ENCODE data around the gene SORCS2.

Gene SORCS2

GRCh38 chr4:7251321-7251720 lies 59.0 kb downstream of the SORCS2 start:
- peaks cover 16% of the 10 kb centered on the region for H3K4me1 ChIP-seq (ENCODE audit: low read length)
- no peak for TF ChIP-seq CTCF (IDR thresholded peaks at IDR 0.05; ENCODE audit: low read depth, low read length)
- TF ChIP-seq EZH2phosphoT487 (IDR thresholded peaks at IDR 0.05; ENCODE audit: low read depth): no peak
- H3K27me3 ChIP-seq (ENCODE audit: low read depth, low read length): peaks cover 36% of the 10 kb centered on the region

GRCh38 chr4:7252051-7252450 lies 59.7 kb downstream of the SORCS2 start:
- Histone ChIP-seq H4K20me1 (ENCODE audit: insufficient read depth, low read length) (peaks cover 14% of the 10 kb centered on the region; the same call in 1 of the 2 replicates), H3K79me2 (ENCODE audit: low read length) (no peaks in the 10 kb centered on the region), H3K4me2 (ENCODE audit: low read length) (no peak overlapping the region), H3K27ac (ENCODE audit: low read length) (no peak overlapping the region), H2AFZ (ENCODE audit: low read depth, low read length) (no peak overlapping the region), H3K27me3 (ENCODE audit: low read depth, low read length) (peaks cover 39% of the 10 kb centered on the region), H3K4me1 (ENCODE audit: low read length) (peaks cover 16% of the 10 kb centered on the region), H3K9ac (ENCODE audit: low read length) (no peak overlapping the region), H3K4me3 (ENCODE audit: low read length) (no peak overlapping the region), H3K9me3 (ENCODE audit: insufficient read depth, low read length) (no peaks in the 10 kb centered on the region), H3K36me3 (replicated peaks; ENCODE audit: low read depth, low read length) (no peaks in the 10 kb centered on the region)
- TF ChIP-seq EZH2phosphoT487 (IDR thresholded peaks at IDR 0.05; ENCODE audit: low read depth) (no peak), CTCF (IDR thresholded peaks at IDR 0.05; ENCODE audit: low read depth, low read length) (no peak)

More at GRCh38 chr4:7251321-7251720, 59.0 kb downstream of the SORCS2 start:
- H2AFZ ChIP-seq (ENCODE audit: low read depth, low read length): no peak overlapping the region
- peaks cover 14% of the 10 kb centered on the region; the same call in 1 of the 2 replicates for H4K20me1 ChIP-seq (ENCODE audit: insufficient read depth, low read length)
- no peak overlapping the region for H3K4me3 ChIP-seq (ENCODE audit: low read length)
- no peaks in the 10 kb centered on the region for H3K36me3 ChIP-seq (replicated peaks; ENCODE audit: low read depth, low read length)
- H3K79me2 ChIP-seq (ENCODE audit: low read length): no peaks in the 10 kb centered on the region
- no peaks in the 10 kb centered on the region for H3K9me3 ChIP-seq (ENCODE audit: insufficient read depth, low read length)
- no peak overlapping the region for H3K9ac ChIP-seq (ENCODE audit: low read length)
- H3K4me2 ChIP-seq (ENCODE audit: low read length): no peak overlapping the region
- no peak overlapping the region for H3K27ac ChIP-seq (ENCODE audit: low read length)

GRCh38 chr4:7252510-7253340 lies 60.4 kb downstream of the SORCS2 start:
- peaks cover 16% of the 10 kb centered on the region for H3K4me1 ChIP-seq (ENCODE audit: low read length)
- TF ChIP-seq CTCF (IDR thresholded peaks at IDR 0.05; ENCODE audit: low read depth, low read length): no peak
- TF ChIP-seq EZH2phosphoT487 (IDR thresholded peaks at IDR 0.05; ENCODE audit: low read depth): no peak
- H3K27me3 ChIP-seq (ENCODE audit: low read depth, low read length): peaks cover 39% of the 10 kb centered on the region
- no peaks in the 10 kb centered on the region for H3K79me2 ChIP-seq (ENCODE audit: low read length)
- no peak overlapping the region for H2AFZ ChIP-seq (ENCODE audit: low read depth, low read length)
- H3K4me3 ChIP-seq (ENCODE audit: low read length): no peak overlapping the region
- no peaks in the 10 kb centered on the region for H3K9me3 ChIP-seq (ENCODE audit: insufficient read depth, low read length)
- H3K9ac ChIP-seq (ENCODE audit: low read length): no peak overlapping the region
- no peak overlapping the region for H3K27ac ChIP-seq (ENCODE audit: low read length)
- no peaks in the 10 kb centered on the region for H3K36me3 ChIP-seq (replicated peaks; ENCODE audit: low read depth, low read length)
- no peak overlapping the region for H3K4me2 ChIP-seq (ENCODE audit: low read length)
- peaks cover 14% of the 10 kb centered on the region; the same call in 1 of the 2 replicates for H4K20me1 ChIP-seq (ENCODE audit: insufficient read depth, low read length)

- Histone ChIP-seq H3K9me3 (ENCODE audit: insufficient read depth, low read length) (no peaks in the 10 kb centered on the region), H3K4me3 (ENCODE audit: low read length) (no peak overlapping the region), H3K4me1 (ENCODE audit: low read length) (peaks cover 16% of the 10 kb centered on the region), H3K27ac (ENCODE audit: low read length) (no peak overlapping the region), H4K20me1 (ENCODE audit: insufficient read depth, low read length) (peaks cover 14% of the 10 kb centered on the region; the same call in 1 of the 2 replicates), H3K9ac (ENCODE audit: low read length) (no peak overlapping the region), H3K4me2 (ENCODE audit: low read length) (no peak overlapping the region), H3K79me2 (ENCODE audit: low read length) (no peaks in the 10 kb centered on the region), H2AFZ (ENCODE audit: low read depth, low read length) (no peak overlapping the region), H3K27me3 (ENCODE audit: low read depth, low read length) (peaks cover 39% of the 10 kb centered on the region), H3K36me3 (replicated peaks; ENCODE audit: low read depth, low read length) (no peaks in the 10 kb centered on the region)
- TF ChIP-seq EZH2phosphoT487 (IDR thresholded peaks at IDR 0.05; ENCODE audit: low read depth) (no peak), CTCF (IDR thresholded peaks at IDR 0.05; ENCODE audit: low read depth, low read length) (no peak)
Observed at GRCh38 chr4:7253341-7253700, 61.0 kb downstream of the SORCS2 start.
